Measurements from ENCODE around the gene SNX20.

The SNX20 gene

DNA sequence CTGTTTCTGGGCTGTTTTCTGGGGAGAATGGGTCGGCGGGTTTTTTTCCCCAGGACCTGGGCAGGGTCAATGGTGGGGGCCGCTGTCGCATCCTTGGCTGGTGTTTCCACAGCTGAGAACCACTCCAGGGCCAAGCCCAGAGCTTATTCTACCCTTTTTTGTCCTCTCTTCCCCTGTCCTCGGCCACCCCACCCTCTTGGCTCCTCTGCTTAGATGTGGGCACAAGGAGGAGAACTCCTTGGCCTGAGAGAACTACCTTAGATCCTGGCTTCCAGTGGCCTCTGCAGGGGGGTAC lies 16.3 kb upstream of the SNX20 start:
- no peaks in the 10 kb centered on the region for H3K36me3 ChIP-seq (replicated peaks; ENCODE audit: low read depth, low read length)
- H3K9me3 ChIP-seq (ENCODE audit: insufficient read depth, low read length), result no peaks in the 10 kb centered on the region
- peak overlapping the region; percentile 46; the same call in 1 of the 2 replicates for H3K9ac ChIP-seq (ENCODE audit: low read length)
- H3K79me2 ChIP-seq (ENCODE audit: low read length), result no peaks in the 10 kb centered on the region
- H3K27me3 ChIP-seq (ENCODE audit: low read depth, low read length), result no peaks in the 10 kb centered on the region
- H4K20me1 ChIP-seq (ENCODE audit: insufficient read depth, low read length), result no peaks in the 10 kb centered on the region
- H3K4me1 ChIP-seq (ENCODE audit: low read length), result peaks cover 55% of the 10 kb centered on the region
- TF ChIP-seq EZH2phosphoT487 (IDR thresholded peaks at IDR 0.05; ENCODE audit: low read depth) (no peak), CTCF (IDR thresholded peaks at IDR 0.05; ENCODE audit: low read depth, low read length) (no peak)
- peak overlapping the region; percentile 35 for H3K27ac ChIP-seq (ENCODE audit: low read length)
- H3K4me3 ChIP-seq (ENCODE audit: low read length), result peak overlapping the region; percentile 65
- peak overlapping the region; percentile 89 for H3K4me2 ChIP-seq (ENCODE audit: low read length)
- no peak overlapping the region for H2AFZ ChIP-seq (ENCODE audit: low read depth, low read length)

DNA sequence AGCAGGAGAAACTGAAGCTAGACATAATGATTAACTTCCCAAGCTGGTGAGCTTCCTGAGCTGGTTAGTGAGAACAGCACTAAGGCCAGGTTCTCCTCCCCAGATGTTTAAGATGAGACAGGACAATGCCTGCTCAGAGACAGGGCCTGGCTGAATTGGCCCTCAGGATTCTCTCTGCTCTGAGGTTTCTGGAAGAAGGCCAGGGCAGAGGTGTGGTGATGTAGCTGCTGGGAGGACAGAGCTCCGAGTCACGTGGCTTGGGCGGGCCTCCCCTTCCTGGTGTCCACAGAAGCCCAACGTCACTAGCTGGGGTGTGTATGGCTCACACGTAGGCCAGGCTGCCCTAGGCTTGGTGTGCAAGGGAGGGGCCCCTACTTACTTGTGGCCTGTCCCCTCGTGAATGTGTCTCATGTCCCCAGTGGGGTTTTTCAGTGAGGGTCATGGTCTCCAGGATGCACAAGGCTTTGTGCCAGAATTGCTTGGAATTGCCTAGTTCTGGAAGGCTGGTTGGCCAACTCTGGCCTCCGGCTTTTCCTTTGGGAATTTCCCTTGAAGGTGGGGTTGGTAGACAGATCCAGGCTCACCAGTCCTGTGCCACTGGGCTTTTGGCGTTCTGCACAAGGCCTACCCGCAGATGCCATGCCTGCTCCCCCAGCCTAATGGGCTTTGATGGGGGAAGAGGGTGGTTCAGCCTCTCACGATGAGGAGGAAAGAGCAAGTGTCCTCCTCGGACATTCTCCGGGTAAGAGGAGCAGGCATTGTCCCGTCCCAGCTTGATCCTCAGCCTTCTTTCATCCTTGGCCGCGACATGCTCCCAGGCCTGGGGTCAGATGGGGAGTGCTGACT lies 15.7 kb upstream of the SNX20 start:
- 0 out of 2 replicates have a peak overlapping the region, but pooled peaks have one; percentile 89 for H3K4me2 ChIP-seq (ENCODE audit: low read length)

GRCh38 chr16:50696126-50696525 lies 15.0 kb upstream of the SNX20 start:
- H2AFZ ChIP-seq (ENCODE audit: low read depth, low read length), result no peak overlapping the region
- no peak overlapping the region for H3K4me3 ChIP-seq (ENCODE audit: low read length)
- H4K20me1 ChIP-seq (ENCODE audit: insufficient read depth, low read length), result no peaks in the 10 kb centered on the region
- no peak overlapping the region for H3K9ac ChIP-seq (ENCODE audit: low read length)
- no peaks in the 10 kb centered on the region for H3K79me2 ChIP-seq (ENCODE audit: low read length)
- no peak overlapping the region for H3K27ac ChIP-seq (ENCODE audit: low read length)
- H3K9me3 ChIP-seq (ENCODE audit: insufficient read depth, low read length), result no peaks in the 10 kb centered on the region
- no peak overlapping the region for H3K4me2 ChIP-seq (ENCODE audit: low read length)
- peaks cover 55% of the 10 kb centered on the region for H3K4me1 ChIP-seq (ENCODE audit: low read length)
- TF ChIP-seq CTCF (IDR thresholded peaks at IDR 0.05; ENCODE audit: low read depth, low read length) (no peak), EZH2phosphoT487 (IDR thresholded peaks at IDR 0.05; ENCODE audit: low read depth) (no peak)
- no peaks in the 10 kb centered on the region for H3K36me3 ChIP-seq (replicated peaks; ENCODE audit: low read depth, low read length)
- H3K27me3 ChIP-seq (ENCODE audit: low read depth, low read length), result no peaks in the 10 kb centered on the region

More for the DNA sequence above, 15.7 kb upstream of the SNX20 start:
- Histone ChIP-seq H3K27ac (ENCODE audit: low read length) (no peak overlapping the region), H3K79me2 (ENCODE audit: low read length) (no peaks in the 10 kb centered on the region), H3K9me3 (ENCODE audit: insufficient read depth, low read length) (no peaks in the 10 kb centered on the region), H3K36me3 (replicated peaks; ENCODE audit: low read depth, low read length) (no peaks in the 10 kb centered on the region), H3K4me3 (ENCODE audit: low read length) (no peak overlapping the region), H3K9ac (ENCODE audit: low read length) (no peak overlapping the region), H3K4me1 (ENCODE audit: low read length) (peaks cover 55% of the 10 kb centered on the region), H4K20me1 (ENCODE audit: insufficient read depth, low read length) (no peaks in the 10 kb centered on the region), H2AFZ (ENCODE audit: low read depth, low read length) (no peak overlapping the region), H3K27me3 (ENCODE audit: low read depth, low read length) (no peaks in the 10 kb centered on the region)
- TF ChIP-seq EZH2phosphoT487 (IDR thresholded peaks at IDR 0.05; ENCODE audit: low read depth) (no peak), CTCF (IDR thresholded peaks at IDR 0.05; ENCODE audit: low read depth, low read length) (no peak)

- no peak overlapping the region for H2AFZ ChIP-seq (ENCODE audit: low read depth, low read length)
- TF ChIP-seq CTCF (IDR thresholded peaks at IDR 0.05; ENCODE audit: low read depth, low read length) (no peak), EZH2phosphoT487 (IDR thresholded peaks at IDR 0.05; ENCODE audit: low read depth) (no peak)
- H3K36me3 ChIP-seq (replicated peaks; ENCODE audit: low read depth, low read length), result no peaks in the 10 kb centered on the region
- no peak overlapping the region for H3K27ac ChIP-seq (ENCODE audit: low read length)
- H3K4me1 ChIP-seq (ENCODE audit: low read length), result peaks cover 55% of the 10 kb centered on the region
- no peaks in the 10 kb centered on the region for H3K27me3 ChIP-seq (ENCODE audit: low read depth, low read length)
- H3K4me2 ChIP-seq (ENCODE audit: low read length), result no peak overlapping the region
- no peak overlapping the region for H3K9ac ChIP-seq (ENCODE audit: low read length)
- H3K79me2 ChIP-seq (ENCODE audit: low read length), result no peaks in the 10 kb centered on the region
- H3K9me3 ChIP-seq (ENCODE audit: insufficient read depth, low read length), result no peaks in the 10 kb centered on the region
- no peaks in the 10 kb centered on the region for H4K20me1 ChIP-seq (ENCODE audit: insufficient read depth, low read length)
- no peak overlapping the region for H3K4me3 ChIP-seq (ENCODE audit: low read length)
These were observed 14.2 kb upstream of the SNX20 start for GRCh38 chr16:50695017-50696000.

All from OCI-LY3 (cell line).